Motor neuron (in vitro differentiated cells): Measurements from ENCODE around the gene DCBLD2. TPM values are rescaled to one million over a fixed set of nuclear protein-coding genes. Genes with fewer than 3 reads are reported as not detected.

Experiments
- ATAC-seq, 8 experiments: fragments of 200-7000 bp; cut with Tn5 transposase; replicated peaks in 6 of 8; 2 replicates each; pipeline ENCODE4 v1.8.0; 2021; ENCODE audit warnings: mild to moderate bottlenecking in 8 of 8, moderate library complexity in 8 of 8
- H3K27ac ChIP-seq, 2 donors: fragments of 250-450 bp; sonication (Bioruptor Pico); 2 replicates each; pipeline ENCODE4 v1.9.0; 2021; ENCODE audit warnings: antibody characterized with exemption in 2 of 2, mild to moderate bottlenecking in 2 of 2, moderate library complexity in 1 of 2
- H3K4me1 ChIP-seq, 2 donors: fragments of 250-450 bp; sonication (Bioruptor Pico); replicated peaks in 1 of 2; 2 replicates each; pipeline ENCODE4 v1.6.1; 2021; ENCODE audit warnings: antibody characterized with exemption in 2 of 2, mild to moderate bottlenecking in 2 of 2, moderate library complexity in 1 of 2
- H3K4me3 ChIP-seq, 5 donors: fragments of 250-450 bp; sonication (Bioruptor Pico); 2 replicates each; pipeline ENCODE4 v1.9.0; 2021; ENCODE audit warnings: antibody characterized with exemption in 5 of 5, mild to moderate bottlenecking in 5 of 5, moderate library complexity in 4 of 5
- WGBS, 10 experiments: fragments of 450-650 bp; shearing (Covaris generic); methylation state at CpG; one replicate each; pipeline ENCODE4 v1.0.0; 2022; 5-methylcytosine and 5-hydroxymethylcytosine counted together
- in situ Hi-C, 9 experiments: fragments of 400-800 bp; cut with MboI; loops; one replicate each; pipeline ENCODE4 v1.15.0; 2021; ENCODE audit warnings: low sequenced_read_pairs in 9 of 9, low pct_unique_long_range_greater_than_20kb in 2 of 9; ENCODE audit not compliant: unreplicated experiment in 9 of 9
- total RNA-seq, 8 experiments: library from RNA; unstranded; fragments of 300-600 nt; gene quantifications; 2 replicates each; pipeline versions ENCODE4 v1.2.3 to v1.2.4, GENCODE V29; 2022

DCBLD2 gene
- total RNA-seq, 8 experiments from 2014 or later: 12.2 to 79.8 (median 44.9) TPM

DNA sequence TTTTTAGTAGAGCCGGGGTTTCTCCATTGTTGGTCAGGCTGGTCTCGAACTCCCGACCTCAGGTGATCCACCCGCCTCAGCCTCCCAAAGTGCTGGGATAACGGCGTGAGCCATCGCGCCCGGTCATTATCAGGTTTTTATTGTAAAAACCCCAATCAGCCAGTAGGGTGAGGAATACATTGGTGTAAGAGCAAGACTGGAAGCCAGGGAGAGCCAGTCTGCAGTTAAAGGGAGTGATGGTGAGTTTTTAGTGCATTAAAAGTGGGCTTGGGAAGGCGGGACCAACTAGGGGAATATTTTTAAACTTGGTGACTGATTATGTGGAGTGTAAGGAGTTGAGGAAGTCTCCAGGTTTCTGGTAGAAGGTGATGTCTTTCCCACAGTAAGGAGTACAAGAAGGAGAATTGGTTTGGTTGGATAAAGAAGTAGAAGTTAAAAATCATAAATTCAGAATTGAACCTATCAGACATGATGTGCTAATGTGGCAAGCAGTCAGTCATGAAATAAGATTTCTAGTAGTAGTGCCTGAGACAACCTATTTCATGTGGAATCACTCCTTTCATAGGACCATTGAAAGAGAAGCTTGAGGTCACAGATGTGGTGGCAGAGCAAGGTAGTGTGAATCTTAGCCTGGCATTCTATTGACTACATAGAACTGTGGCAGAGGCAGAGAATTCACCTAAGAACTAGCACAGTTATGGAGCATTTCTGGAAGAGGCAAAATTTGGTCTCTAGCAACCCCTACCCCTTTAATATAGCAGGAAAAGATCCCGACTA lies 2.4 kb upstream of the DCBLD2 start:
- peaks cover 9 to 11% of the 10 kb centered on the region in 2 donors for H3K4me1 ChIP-seq
- ATAC-seq: no peak
- in situ Hi-C loops: no loop called here
- no peak overlapping the region for H3K27ac ChIP-seq
- WGBS, 10 experiments: 91 to 100% (median 100%) methylated on average over 1 to 10 of the region's 11 CpGs; no CpG with 5 or more reads in 1 of the 10 experiments
- H3K4me3 ChIP-seq: no peak overlapping the region

DNA sequence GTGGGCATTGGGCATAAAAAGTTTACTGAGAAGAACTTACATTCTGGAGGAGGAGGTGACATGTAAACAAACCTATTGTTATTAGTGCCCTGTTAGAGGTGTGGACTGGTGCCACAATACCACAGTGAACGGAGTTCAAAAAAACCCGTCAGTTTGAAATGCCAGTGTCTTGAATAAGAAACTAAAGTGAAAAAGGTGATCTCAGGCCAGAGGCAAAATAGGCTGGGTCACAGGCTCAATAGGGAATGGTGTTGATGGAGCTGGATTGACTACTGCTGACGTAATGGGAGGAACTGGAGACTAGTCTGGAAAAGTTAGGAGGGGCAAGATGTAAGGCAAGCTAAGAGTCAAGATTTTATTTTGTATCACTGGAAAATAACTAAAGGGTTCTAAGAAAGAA lies 1.6 kb upstream of the DCBLD2 start:
- in situ Hi-C loops: no loop called here
- WGBS, 10 experiments: 75 to 100% (median 83%) methylated on average over 1 to 3 of the region's 3 CpGs; no CpG with 5 or more reads in 4 of the 10 experiments
- Histone ChIP-seq H3K4me3 (peak overlapping the region in 1 of 5 donors; percentile 86), H3K4me1 (peaks cover 9 to 16% of the 10 kb centered on the region in 2 donors), H3K27ac (no peak overlapping the region)
- no peak for ATAC-seq

- ATAC-seq: no peak
- in situ Hi-C loops: no loop called here
- 10 to 29% (median 21%) methylated on average over 1 to 4 of the region's 4 CpGs; no CpG with 5 or more reads in 2 of the 10 experiments for whole genome bisulfite sequencing, 10 experiments
- H3K4me1 ChIP-seq: peaks cover 9 to 23% of the 10 kb centered on the region in 2 donors
- peak overlapping the region; percentile 42 to 86 (median 82) for H3K4me3 ChIP-seq
- peak overlapping the region; percentile 70 to 76 for H3K27ac ChIP-seq
Observed at GRCh38 chr3:98902351-98902740, 851 bp upstream of the DCBLD2 start.

GRCh38 chr3:98901119-98901391 lies 440 bp downstream of the DCBLD2 start:
- ATAC-seq: peak; percentile 36 to 59 (median 44)
- H3K4me1 ChIP-seq: peaks cover 9 to 28% of the 10 kb centered on the region in 2 donors
- peak overlapping the region; percentile 66 to 86 (median 82) for H3K4me3 ChIP-seq
- no CpG with 5 or more reads among the region's 26 CpGs for WGBS, 10 experiments
- in situ Hi-C loops: no loop called here
- peak overlapping the region; percentile 85 to 86 for H3K27ac ChIP-seq

DNA sequence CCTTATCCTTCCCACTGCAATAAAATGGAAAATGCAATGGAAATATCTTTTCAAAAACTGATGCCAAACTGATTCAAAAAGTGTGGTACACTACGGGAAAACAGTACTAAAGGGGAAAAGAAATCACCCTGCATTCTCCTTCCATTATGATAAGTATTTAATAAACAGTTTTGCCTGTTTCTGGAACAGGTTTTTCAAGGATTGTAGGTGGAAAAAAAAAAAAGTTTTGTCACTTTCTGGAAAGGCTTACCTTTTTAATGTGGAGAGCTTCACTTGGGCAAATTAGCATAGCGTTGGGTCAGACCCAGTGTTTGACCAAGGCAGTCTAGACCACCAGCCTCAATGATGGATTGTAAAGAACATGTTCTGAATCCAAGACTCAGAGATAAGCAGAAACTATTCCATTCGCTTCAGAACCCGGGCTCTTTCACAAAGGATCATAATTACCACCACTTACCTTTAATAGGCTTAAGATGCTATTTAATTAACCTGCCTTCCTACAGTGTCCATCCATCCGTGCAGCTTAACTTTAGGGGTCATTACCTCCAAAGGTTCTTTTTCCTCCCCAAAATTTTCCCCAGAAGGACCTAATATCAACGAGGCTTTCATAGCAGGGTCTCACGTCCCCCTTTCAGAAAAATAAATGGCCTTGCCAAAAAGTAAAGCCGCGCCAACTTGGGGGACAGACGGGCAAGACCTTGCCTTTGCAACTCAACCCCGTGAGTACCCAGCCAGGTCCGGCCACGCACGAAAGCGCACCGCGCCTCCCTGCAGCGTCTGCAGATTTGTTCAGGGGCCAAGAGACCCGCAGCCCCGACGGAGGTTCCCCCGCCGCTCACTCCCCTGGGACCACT lies 1.0 kb downstream of the DCBLD2 start:
- WGBS, 10 experiments: 0 to 43% (median 4%) methylated on average over 1 to 14 of the region's 23 CpGs; no CpG with 5 or more reads in 1 of the 10 experiments

DNA sequence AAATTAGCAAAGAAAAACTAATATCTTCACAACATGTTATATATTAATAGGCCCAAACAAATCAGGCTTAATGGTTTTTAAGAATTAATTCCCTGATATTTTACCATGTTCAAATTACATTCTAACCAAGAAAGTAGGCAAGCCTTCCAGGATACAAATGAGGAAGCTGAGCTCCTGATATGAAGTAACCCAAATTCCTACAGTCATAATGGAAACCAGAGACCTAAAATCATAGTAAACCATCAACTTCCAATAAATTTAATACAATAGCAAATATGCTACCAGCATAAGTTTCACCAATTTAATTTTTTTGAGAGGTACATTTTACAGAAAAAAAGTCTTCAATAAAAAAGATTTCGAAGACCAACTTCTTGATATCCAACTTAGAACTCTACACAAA lies 3.8 kb downstream of the DCBLD2 start:
- in situ Hi-C loops: no loop called here
- WGBS, 10 experiments: 0 to 100% (median 38%) methylated on average over 1 of the region's 1 CpG
- no peak for ATAC-seq
- Histone ChIP-seq H3K4me1 (peaks cover 6 to 28% of the 10 kb centered on the region in 2 donors), H3K27ac (no peak overlapping the region), H3K4me3 (peak overlapping the region in 3 of 5 donors; percentile 3 to 86 (median 73))

More for the DNA sequence above, 1.0 kb downstream of the DCBLD2 start:
- peak overlapping the region; percentile 66 to 86 (median 82) for H3K4me3 ChIP-seq
- in situ Hi-C loops: no loop called here
- ATAC-seq: no peak
- H3K27ac ChIP-seq: peak overlapping the region; percentile 85 to 86
- peaks cover 9 to 28% of the 10 kb centered on the region in 2 donors for H3K4me1 ChIP-seq

DNA sequence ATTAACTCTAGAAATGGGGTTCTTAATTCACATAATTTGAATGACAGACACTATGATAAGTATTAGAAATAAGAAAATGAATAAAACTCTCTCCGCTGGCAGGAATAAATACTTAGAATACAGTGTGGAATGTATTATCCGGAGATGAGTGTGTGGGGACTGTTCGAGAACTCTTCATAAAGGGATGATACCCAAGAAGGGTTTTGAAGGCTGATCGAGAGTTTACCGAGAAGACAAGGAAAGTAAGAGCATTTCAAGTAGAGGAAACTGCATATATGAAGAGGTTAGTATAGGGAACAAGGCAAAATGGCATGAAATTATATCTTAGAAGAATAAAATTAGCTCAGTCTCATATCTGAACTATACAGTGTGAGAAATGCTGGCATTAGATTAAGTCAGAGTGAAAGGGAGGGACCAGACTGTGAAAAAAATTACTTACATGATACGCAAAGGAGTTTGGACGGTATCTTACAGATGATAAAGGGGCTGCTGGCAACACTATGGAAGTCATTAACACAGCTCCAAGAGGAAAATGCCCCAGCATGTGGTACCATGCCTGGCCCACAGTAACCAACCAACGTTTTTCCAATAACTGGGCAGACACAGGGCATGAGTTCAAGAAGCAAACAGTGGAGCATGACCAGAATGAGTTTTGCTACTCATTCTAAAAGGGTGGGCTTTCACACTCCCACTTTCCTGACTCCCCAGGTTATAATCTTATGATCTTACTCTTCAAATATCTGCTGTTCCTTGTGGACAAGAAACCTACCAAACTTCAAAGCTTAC lies 6.5 kb downstream of the DCBLD2 start:
- no peak for ATAC-seq
- WGBS, 10 experiments: 80 to 99% (median 90%) methylated on average over 1 to 8 of the region's 8 CpGs
- Histone ChIP-seq H3K27ac (no peak overlapping the region), H3K4me1 (peaks cover 7 to 34% of the 10 kb centered on the region in 2 donors), H3K4me3 (peak overlapping the region in 1 of 5 donors; percentile 86)
- in situ Hi-C loops: no loop called here

GRCh38 chr3:98893740-98894139 lies 7.8 kb downstream of the DCBLD2 start:
- Histone ChIP-seq H3K27ac (no peak overlapping the region), H3K4me1 (peaks cover 3 to 31% of the 10 kb centered on the region in 2 donors), H3K4me3 (no peak overlapping the region)
- in situ Hi-C loops: no loop called here
- 0 to 70% (median 31%) methylated on average over 1 to 3 of the region's 3 CpGs for WGBS, 10 experiments
- ATAC-seq: peak in 1 of 8 experiments; percentile 27

DNA sequence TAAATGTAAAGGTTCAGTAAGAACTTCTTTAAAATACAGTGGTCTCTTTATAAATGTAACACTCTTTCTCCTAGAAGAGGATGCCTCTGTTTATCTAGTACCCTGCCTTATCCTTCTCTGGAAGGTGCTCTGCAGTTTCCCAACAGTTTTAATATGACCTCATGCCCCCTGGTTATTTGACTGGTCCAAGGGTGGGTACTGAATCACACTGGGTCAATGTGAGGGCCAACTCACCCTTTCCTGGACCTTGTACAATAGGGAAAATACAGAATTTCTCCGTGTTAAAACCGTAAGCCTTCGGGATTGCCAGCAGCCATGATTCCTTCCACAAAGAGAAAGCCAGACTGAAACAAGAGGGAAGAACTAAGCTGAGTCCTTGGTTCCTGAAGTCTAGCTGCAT lies 9.2 kb downstream of the DCBLD2 start:
- Histone ChIP-seq H3K4me1 (peaks cover 3 to 17% of the 10 kb centered on the region in 2 donors), H3K4me3 (no peak overlapping the region), H3K27ac (no peak overlapping the region)
- in situ Hi-C loops: no loop called here
- 80 to 100% (median 95%) methylated on average over 1 to 3 of the region's 3 CpGs; no CpG with 5 or more reads in 2 of the 10 experiments for WGBS, 10 experiments
- no peak for ATAC-seq

GRCh38 chr3:98890965-98891910 lies 10.3 kb downstream of the DCBLD2 start:
- Histone ChIP-seq H3K27ac (no peak overlapping the region), H3K4me1 (peaks cover 3 to 17% of the 10 kb centered on the region in 2 donors), H3K4me3 (no peak overlapping the region)
- 20 to 100% (median 62%) methylated on average over 1 to 3 of the region's 3 CpGs; no CpG with 5 or more reads in 1 of the 10 experiments for WGBS, 10 experiments
- in situ Hi-C loops: no loop called here
- ATAC-seq: peak in 1 of 8 experiments; percentile 25

DNA sequence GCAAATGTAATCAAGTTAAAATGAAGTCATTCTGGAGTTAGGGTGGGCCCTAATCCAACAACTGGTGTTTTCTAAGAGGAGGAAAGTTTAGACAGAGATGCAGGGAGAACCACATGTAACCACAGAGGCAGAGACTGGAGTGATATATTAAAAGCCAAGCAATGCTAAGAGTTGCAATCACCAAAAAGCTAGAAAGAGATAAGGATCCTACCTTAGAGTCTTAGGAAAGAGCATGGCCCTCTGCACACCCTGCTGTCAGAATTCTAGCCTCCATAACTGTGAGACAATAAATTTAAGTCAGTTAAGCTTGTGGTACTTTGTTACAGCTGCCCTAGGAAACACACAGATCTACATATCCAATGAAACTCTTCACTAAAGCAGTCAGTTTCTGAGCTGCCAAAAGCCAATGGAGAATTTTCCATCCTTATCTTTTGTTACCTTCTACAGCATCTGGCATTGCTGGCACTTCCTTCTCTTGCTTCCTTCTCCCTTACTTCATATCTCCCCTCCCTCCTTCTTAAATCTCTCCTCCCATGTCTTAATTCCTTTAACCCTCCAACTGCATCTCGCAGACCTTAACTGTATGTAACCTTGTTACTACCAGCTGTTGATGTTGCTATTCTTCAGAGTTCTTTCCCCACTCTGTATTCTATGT lies 11.2 kb downstream of the DCBLD2 start:
- no peak for ATAC-seq
- H3K27ac ChIP-seq: no peak overlapping the region
- peaks cover 6 to 22% of the 10 kb centered on the region in 2 donors for H3K4me1 ChIP-seq
- in situ Hi-C loops: no loop called here
- whole genome bisulfite sequencing, 10 experiments: 75 to 100% (median 100%) methylated on average over 1 of the region's 1 CpG; no CpG with 5 or more reads in 2 of the 10 experiments
- no peak overlapping the region for H3K4me3 ChIP-seq
